Calu3 (cell line): ENCODE data around the gene CAPN9. TPM values are rescaled to one million over a fixed set of nuclear protein-coding genes. Genes with fewer than 3 reads are reported as not detected.

Source experiments
- BruUV-seq: library from RNA; stranded (reverse); fragments of 400-500 nt; replicated peaks from 2 replicates; lab custom pipeline; 2021; lab: Mats Ljungman, UMichigan
- CTCF ChIA-PET: fragments of 300-600 bp; sonication (Branson Sonifier 250); formaldehyde crosslinking; loops from one replicate; lab custom pipeline; 2022; ENCODE audit warnings: antibody characterized with exemption; lab: Charles Lee
- DNase-seq: peaks from one replicate; pipeline ENCODE4 v3.0.0; 2022
- H3K27ac Mint-ChIP-seq: one replicate; pipeline ENCODE4 v1.8.0; 2022; ENCODE audit warnings: mixed read lengths; ENCODE audit not compliant: unreplicated experiment
- H3K27me3 Mint-ChIP-seq: one replicate; pipeline ENCODE4 v1.8.0; 2022; ENCODE audit warnings: mixed read lengths; ENCODE audit not compliant: unreplicated experiment
- H3K36me3 Mint-ChIP-seq: one replicate; pipeline ENCODE4 v1.8.0; 2022; ENCODE audit warnings: mild to moderate bottlenecking, moderate library complexity, mixed read lengths; ENCODE audit not compliant: insufficient read depth, unreplicated experiment
- H3K4me1 Mint-ChIP-seq: one replicate; pipeline ENCODE4 v1.8.0; 2022; ENCODE audit warnings: mild to moderate bottlenecking, low read depth, mixed read lengths; ENCODE audit not compliant: unreplicated experiment
- H3K4me3 Mint-ChIP-seq: one replicate; pipeline ENCODE4 v1.8.0; 2022; ENCODE audit warnings: mild to moderate bottlenecking, low read depth, moderate library complexity, mixed read lengths; ENCODE audit not compliant: unreplicated experiment
- H3K9me3 Mint-ChIP-seq: one replicate; pipeline ENCODE4 v1.8.0; 2022; ENCODE audit warnings: low read depth, mixed read lengths; ENCODE audit not compliant: unreplicated experiment
- CTCF ChIP-seq: fragments of 200-600 bp; IDR thresholded peaks from one replicate; pipeline ENCODE4 v1.8.0; 2022; ENCODE audit warnings: antibody characterized with exemption; ENCODE audit not compliant: unreplicated experiment
- intact Hi-C: fragments of 100-400 bp; cut with micrococcal nuclease; formaldehyde crosslinking; loops from one replicate; pipeline ENCODE4 v1.10.0; 2022; ENCODE audit not compliant: unreplicated experiment
- total RNA-seq: library from RNA; stranded (reverse); gene quantifications from 2 replicates; pipeline ENCODE4 v1.2.3, GENCODE V29; 2022

CAPN9 gene
- total RNA-seq, 1 experiment from 2014 or later = not detected

- Mint-ChIP-seq H3K36me3 (peaks cover 5% of the 10 kb centered on the region), H3K4me3 (no peak overlapping the region), H3K27ac (no peak overlapping the region), H3K9me3 (peaks cover 4% of the 10 kb centered on the region), H3K27me3 (no peaks in the 10 kb centered on the region), H3K4me1 (no peaks in the 10 kb centered on the region)
- no TSS peak for BruUV-seq
- CTCF ChIA-PET = no interaction called here
- intact Hi-C loops = no loop called here
- DNase-seq = no peak
- TF ChIP-seq CTCF = no peak
Measured at GRCh38 chr1:230725256-230726012, 21.8 kb upstream of the CAPN9 start.

GRCh38 chr1:230728710-230729392 is 18.3 kb upstream of the CAPN9 start:
- peaks cover 9% of the 10 kb centered on the region for H3K4me1 Mint-ChIP-seq
- BruUV-seq = no TSS peak
- H3K36me3 Mint-ChIP-seq = no peaks in the 10 kb centered on the region
- no peak overlapping the region for H3K27ac Mint-ChIP-seq
- TF ChIP-seq CTCF = no peak
- H3K27me3 Mint-ChIP-seq = no peaks in the 10 kb centered on the region
- H3K4me3 Mint-ChIP-seq = no peak overlapping the region
- no peaks in the 10 kb centered on the region for H3K9me3 Mint-ChIP-seq
- CTCF ChIA-PET = no interaction called here
- DNase-seq = no peak
- intact Hi-C loops = no loop called here

GRCh38 chr1:230730977-230731376 is 16.2 kb upstream of the CAPN9 start:
- intact Hi-C loops = no loop called here
- Mint-ChIP-seq H3K36me3 (no peaks in the 10 kb centered on the region), H3K27ac (no peak overlapping the region), H3K27me3 (no peaks in the 10 kb centered on the region), H3K4me1 (peaks cover 18% of the 10 kb centered on the region), H3K9me3 (no peaks in the 10 kb centered on the region), H3K4me3 (no peak overlapping the region)
- BruUV-seq = no TSS peak
- DNase-seq = no peak
- TF ChIP-seq CTCF = no peak
- CTCF ChIA-PET = interaction anchor here (1.0 kb wide), 1 partner anchor 14 kb away, joined by 3 read pairs; no protein-coding TSS in a partner anchor

DNA sequence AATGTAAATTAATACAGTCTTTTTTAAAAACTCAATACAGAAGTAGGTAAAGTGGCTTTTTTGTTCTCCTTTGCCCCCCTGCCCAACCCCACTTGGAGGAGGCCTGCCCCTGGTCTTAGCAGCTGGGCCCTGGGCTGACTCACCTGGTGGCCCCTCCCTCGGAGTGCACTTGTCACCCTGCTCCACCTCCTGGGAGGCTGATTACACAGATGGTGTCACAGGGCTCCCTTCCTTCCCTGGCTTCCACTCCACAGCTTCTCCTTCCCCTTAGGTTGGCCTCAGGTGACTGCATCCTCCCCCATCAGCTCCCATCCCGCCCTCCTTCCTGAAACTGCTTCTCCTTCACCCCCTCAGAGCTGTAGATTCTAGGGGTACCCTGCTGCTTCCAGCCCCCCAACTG is 11.7 kb upstream of the CAPN9 start:
- no peak for TF ChIP-seq CTCF
- no peaks in the 10 kb centered on the region for H3K27me3 Mint-ChIP-seq
- H3K36me3 Mint-ChIP-seq = no peaks in the 10 kb centered on the region
- H3K4me3 Mint-ChIP-seq = no peak overlapping the region
- DNase-seq = peak; percentile 87
- BruUV-seq = no TSS peak
- intact Hi-C loops = no loop called here
- H3K27ac Mint-ChIP-seq = peak overlapping the region; percentile 57
- H3K9me3 Mint-ChIP-seq = no peaks in the 10 kb centered on the region
- CTCF ChIA-PET = interaction anchor here (0.6 to 1.0 kb wide), 3 partner anchors 9 to 38 kb away, joined by 3 to 4 read pairs (median 4); partner anchors contain the start of gene AGT
- H3K4me1 Mint-ChIP-seq = peaks cover 20% of the 10 kb centered on the region
